ENCODE data around the gene LRRC19.

LRRC19 gene

DNA sequence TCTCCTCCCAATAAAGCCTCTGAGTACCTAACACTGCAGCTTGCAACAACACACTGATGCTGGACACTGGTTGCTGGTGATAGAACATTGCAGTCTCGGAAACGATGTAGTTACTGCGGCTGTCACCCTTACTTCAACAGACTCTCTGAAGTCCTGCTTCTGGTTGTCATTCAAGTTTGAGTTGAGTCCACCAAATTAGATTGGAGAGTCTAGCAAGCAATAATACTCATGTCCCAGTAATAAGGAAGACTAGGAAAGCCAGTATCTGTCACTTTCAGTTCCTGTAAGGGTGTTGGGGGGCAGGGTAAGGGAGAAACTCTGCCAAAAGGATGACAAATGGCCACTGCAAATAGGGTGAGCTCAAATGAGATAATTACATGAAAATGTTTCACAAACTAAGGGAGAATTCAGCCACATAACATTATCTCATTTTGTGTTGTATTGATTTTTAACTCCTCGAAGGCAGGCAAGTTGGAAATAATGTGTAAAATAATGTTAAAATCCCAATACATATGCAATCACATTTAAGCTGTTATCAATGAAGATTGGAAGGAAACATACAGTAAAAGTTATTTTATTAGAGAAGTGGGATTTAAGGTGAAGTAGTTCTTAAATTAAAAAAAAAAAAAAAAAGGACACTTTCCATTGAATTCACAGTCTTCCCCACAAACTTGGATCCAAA, 50.1 kb downstream of the LRRC19 start:
- DNase-seq = peak; percentile 49

DNA sequence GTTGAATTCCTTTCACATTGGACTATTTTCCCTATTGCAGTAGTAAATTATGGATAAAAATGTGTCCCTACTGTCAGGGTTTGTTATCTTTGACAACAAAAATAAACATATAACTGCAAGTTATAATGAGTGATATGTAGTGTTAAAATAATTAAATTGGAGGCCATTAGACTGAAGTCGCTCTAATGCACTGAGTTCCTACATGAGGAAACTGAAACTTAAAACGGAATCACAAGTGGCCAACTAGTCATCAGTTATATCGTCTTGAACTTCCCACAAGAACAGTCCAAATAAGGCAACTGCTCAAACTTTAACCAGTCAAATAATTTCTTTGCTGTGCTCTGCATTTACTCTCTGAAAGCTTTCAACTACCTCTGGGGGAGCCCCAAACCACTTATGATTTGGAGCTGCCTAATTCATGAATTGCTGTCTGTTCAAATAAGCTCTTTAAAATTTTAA, 51.4 kb downstream of the LRRC19 start:
- DNase-seq = no peak

DNA sequence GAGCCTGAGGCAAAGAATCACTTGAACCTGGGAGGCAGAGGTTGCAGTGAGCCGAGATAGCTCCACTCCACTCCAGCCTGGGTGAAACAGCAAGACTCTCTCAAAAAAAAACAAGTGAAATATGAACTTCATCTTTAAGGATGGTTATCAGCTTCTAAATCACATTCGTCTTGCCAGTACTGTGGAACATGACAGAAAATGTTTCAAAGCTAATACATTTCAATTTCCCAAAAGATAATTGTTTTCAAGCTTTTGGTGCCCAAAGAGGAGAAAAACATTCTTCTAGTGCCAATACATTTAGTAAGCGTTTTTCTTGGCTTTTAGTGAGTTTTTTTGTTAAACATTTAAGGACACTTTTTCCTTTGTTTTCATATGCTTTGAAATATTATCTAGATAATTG, 53.7 kb downstream of the LRRC19 start:
- DNase-seq = no peak

DNA sequence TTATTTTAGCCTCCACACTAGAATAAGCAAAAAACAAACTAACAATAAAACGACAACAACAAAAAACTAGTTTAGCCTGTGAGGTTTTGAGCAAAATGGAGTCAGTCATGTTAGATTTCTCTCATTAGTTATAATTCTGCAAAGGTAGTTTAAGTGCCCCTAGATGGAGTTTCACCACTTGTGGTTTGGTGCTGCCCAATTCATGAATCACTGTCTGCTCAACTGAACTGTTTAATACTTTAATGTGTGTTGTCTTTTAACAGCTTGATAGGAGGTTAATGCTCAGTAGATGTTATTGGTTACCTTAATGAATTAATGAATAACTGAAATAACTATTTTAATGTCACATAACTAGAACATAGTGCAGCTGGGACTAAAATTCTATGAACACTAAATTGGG, 55.0 kb downstream of the LRRC19 start:
- no peak for DNase-seq

DNA sequence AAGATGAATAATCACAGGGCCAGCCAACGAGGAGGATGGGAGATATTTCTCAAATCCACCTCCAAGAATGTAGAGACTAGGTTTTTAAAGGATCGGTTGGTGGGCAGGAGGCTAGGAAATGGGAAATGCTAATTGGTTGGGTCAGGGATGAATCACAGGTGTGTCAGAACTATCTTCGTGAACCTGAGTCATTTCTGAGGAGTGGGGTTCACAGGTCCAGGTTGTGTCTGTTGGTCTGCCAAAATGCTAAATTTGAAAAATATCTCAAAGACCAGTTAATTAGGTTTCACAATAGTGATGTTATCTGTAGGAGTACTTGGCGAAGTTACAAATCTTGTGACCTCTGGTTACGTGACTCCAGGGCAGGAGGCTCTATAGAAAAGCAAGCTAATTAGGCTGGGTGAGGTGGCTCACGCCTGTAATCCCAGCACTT, 55.8 kb downstream of the LRRC19 start:
- no peak for DNase-seq

DNA sequence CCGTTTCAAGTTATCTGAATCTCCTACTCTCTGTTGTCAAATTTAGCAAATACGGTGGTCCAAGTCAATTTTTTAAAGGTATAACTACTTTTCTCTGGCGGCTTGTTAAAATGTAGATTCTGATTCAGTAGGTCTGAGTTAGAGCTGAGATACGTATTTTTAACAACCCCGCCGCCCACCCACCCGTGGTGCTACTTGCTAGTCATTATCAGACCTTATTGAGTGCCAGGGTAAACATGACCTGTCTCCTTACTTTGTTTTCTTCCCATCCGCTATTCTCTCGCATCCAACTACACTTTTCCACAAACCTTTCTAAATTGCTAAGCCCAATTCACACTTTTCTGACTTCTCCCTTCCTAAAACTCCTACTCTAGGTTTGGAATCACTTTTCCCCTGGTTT, 57.7 kb downstream of the LRRC19 start:
- no peak for DNase-seq

DNA sequence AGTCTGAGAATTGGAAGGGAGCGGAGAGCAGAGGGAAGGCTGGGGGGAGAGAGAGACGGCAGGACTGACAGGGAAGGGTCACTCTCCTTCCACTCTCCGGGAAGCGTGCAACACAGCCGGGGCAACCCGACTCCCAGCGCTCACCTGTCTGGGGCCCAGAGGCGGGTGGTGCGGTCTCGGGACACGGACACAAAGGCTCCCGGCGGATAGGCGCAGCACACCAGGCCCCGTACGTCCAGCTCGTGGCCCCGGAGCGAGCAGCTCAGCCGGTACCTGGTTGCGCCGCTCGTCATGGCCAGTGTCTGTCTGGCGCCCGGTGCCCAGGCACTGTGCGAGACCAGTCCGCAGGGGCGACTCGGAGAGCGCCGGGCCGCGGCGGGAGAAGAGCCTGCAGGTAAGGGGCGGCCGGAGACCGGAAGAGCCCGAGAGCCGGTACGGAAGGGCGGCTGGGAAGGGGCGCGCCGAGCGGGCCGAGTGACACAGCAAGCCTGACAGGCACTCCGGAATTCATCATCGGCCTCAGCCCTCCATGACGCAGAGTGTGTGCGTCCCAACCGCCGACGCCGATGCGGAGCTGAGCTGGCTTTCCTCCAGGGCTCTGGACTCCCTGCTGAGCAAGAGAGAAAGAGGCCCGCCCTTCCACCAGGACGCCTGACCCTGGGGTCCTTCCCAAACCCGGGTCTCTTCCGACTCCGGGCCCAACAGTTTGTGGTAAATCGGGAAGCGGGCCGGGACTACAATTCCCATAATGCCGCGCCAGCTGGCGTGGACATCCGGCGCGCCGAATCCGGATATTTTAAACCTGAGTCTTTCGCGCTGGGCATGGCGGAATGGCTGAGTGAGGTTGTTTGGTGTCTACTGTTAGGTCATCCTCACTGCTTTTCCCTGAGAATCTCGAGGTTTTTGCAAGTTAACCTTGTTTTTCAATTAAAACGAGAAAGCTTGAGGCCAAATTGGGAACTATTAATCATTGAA, 58.4 kb downstream of the LRRC19 start, which contains the start of gene PLAA:
Gene PLAA, minus strand, starts transcription at position 490 of the 975 bp plus-strand sequence. Its CDS starts 197 bp downstream, at position 293.
- peak; percentile 98 for DNase-seq

DNA sequence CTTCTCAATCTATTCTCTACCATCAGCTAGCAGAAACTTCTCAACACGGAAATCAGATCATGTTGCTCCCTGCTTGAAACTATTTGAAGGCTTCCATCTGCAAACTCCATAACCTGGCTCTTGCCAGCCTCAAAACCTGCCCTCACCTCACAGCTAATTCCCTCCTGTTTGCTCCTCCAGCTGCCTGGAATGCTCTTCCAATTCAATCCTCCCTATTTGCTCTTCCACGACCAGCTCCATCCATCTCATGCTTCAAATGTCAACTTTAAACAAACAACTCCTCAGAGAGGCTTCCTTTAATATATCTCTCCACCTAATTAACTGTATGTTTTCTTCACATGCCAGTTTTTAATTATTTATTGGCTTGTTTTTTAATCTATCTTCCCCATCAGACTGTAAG, 59.9 kb downstream of the LRRC19 start:
- no peak for DNase-seq
